Endodermal cell (in vitro differentiated cells): ENCODE data around the gene PARVA. TPM values are rescaled to one million over a fixed set of nuclear protein-coding genes. Genes with fewer than 3 reads are reported as not detected.
A peak's percentile ranks its signal among the peaks of the same experiment; 100 is the strongest.

ENCODE experiments used
- DNase-seq: peaks from one replicate; pipeline ENCODE4 v3.0.0-alpha.2; 2017
- H3K27ac ChIP-seq: 2 replicates; pipeline ENCODE4 v1.5.1; 2013; ENCODE audit warnings: mild to moderate bottlenecking, low read depth, low read length, moderate library complexity
- H3K27me3 ChIP-seq: 2 replicates; pipeline ENCODE4 v1.6.1; 2013; ENCODE audit warnings: mild to moderate bottlenecking, low read length, moderate library complexity; ENCODE audit not compliant: insufficient read depth, control insufficient read depth, poor library complexity, severe bottlenecking
- H3K36me3 ChIP-seq: 2 replicates; pipeline ENCODE4 v1.7.0; 2013; ENCODE audit warnings: mild to moderate bottlenecking, low read length, moderate library complexity; ENCODE audit not compliant: control insufficient read depth, insufficient read depth
- H3K4me1 ChIP-seq: one replicate; pipeline ENCODE4 v1.7.0; 2013; ENCODE audit warnings: low read length; ENCODE audit not compliant: control insufficient read depth, insufficient read depth
- H3K4me3 ChIP-seq: 2 replicates; pipeline ENCODE4 v1.5.1; 2013; ENCODE audit warnings: mild to moderate bottlenecking, low read length, moderate library complexity
- H3K9ac ChIP-seq: 2 replicates; pipeline ENCODE4 v1.6.1; 2013; ENCODE audit warnings: mild to moderate bottlenecking, low read length, moderate library complexity; ENCODE audit not compliant: poor library complexity, severe bottlenecking; ENCODE audit errors: extremely low read depth
- H3K9me3 ChIP-seq: 2 replicates; pipeline ENCODE4 v1.6.1; 2013; ENCODE audit warnings: mild to moderate bottlenecking, low read length, moderate library complexity; ENCODE audit not compliant: control insufficient read depth
- H3K27ac Mint-ChIP-seq: 2 replicates; pipeline ENCODE4 v1.8.0; 2020; ENCODE audit warnings: mixed read lengths
- H3K27me3 Mint-ChIP-seq: 2 replicates; pipeline ENCODE4 v1.8.0; 2021; ENCODE audit warnings: mild to moderate bottlenecking, mixed read lengths; ENCODE audit not compliant: insufficient read depth
- H3K36me3 Mint-ChIP-seq: 2 replicates; pipeline ENCODE4 v1.8.0; 2020; ENCODE audit warnings: low read depth, mixed read lengths
- H3K4me1 Mint-ChIP-seq: 2 replicates; pipeline ENCODE4 v1.8.0; 2020; ENCODE audit warnings: mixed read lengths
- H3K4me3 Mint-ChIP-seq: 2 replicates; pipeline ENCODE4 v1.8.0; 2020; ENCODE audit warnings: mild to moderate bottlenecking, moderate library complexity, mixed read lengths
- H3K9me3 Mint-ChIP-seq: 2 replicates; pipeline ENCODE4 v1.8.0; 2020; ENCODE audit warnings: mild to moderate bottlenecking, mixed read lengths
- CTCF ChIP-seq: fragments of 200-600 bp; sonication (generic); conservative IDR thresholded peaks from 2 replicates; pipeline ENCODE4 v1.5.0; 2021; ENCODE audit warnings: antibody characterized with exemption, mild to moderate bottlenecking
- WGBS, 2 experiments: methylation state at CpG; one replicate each; pipeline versions ENCODE4 v1.1.5 to v1.1.7; 2013; ENCODE audit warnings: missing lambda C conversion rate in 2 of 2, mixed read lengths in 1 of 2; ENCODE audit not compliant: insufficient coverage in 1 of 2, insufficient read length in 1 of 2; 5-methylcytosine and 5-hydroxymethylcytosine counted together
- total RNA-seq, 2 donors: library from RNA; stranded (reverse); fragmentation: NEBNext Ultra II Directional in 1 of 2; extraction: Animal tissue kit (Norgen Biotek cat#: 25700) in 1 of 2; gene quantifications; 2 replicates in 1 of 2; 3 replicates in 1 of 2; pipeline ENCODE4 v1.2.1, GENCODE V29; 2021

Gene PARVA
- total RNA-seq, 2 donors from 2014 or later: 27.3 to 37.3 TPM

- Mint-ChIP-seq H3K27me3 (no peaks in the 10 kb centered on the region), H3K4me1 (peaks cover 10% of the 10 kb centered on the region), H3K36me3 (peaks cover 13% of the 10 kb centered on the region), H3K9me3 (peaks cover 16% of the 10 kb centered on the region), H3K27ac (no peak overlapping the region), H3K4me3 (no peak overlapping the region)
- no peak overlapping the region for H3K9ac ChIP-seq
- H3K4me3 ChIP-seq: no peak overlapping the region
- H3K27me3 ChIP-seq: no peaks in the 10 kb centered on the region
- 90 to 92% methylated on average over 2 to 3 of the region's 3 CpGs for WGBS, 2 experiments
- peaks cover 6% of the 10 kb centered on the region for H3K4me1 ChIP-seq
- H3K27ac ChIP-seq: no peak overlapping the region
- peak; percentile 24 for DNase-seq
- H3K36me3 ChIP-seq: no peaks in the 10 kb centered on the region
- TF ChIP-seq CTCF: no peak
- peaks cover 12% of the 10 kb centered on the region for H3K9me3 ChIP-seq
Measured at GRCh38 chr11:12459865-12460444, 82.6 kb downstream of the PARVA start.

GRCh38 chr11:12460466-12460865 is 83.1 kb downstream of the PARVA start:
- Histone ChIP-seq H3K27ac (no peak overlapping the region), H3K4me3 (no peak overlapping the region), H3K9me3 (peaks cover 13% of the 10 kb centered on the region), H3K36me3 (no peaks in the 10 kb centered on the region), H3K27me3 (no peaks in the 10 kb centered on the region), H3K9ac (no peak overlapping the region), H3K4me1 (peaks cover 6% of the 10 kb centered on the region)
- Mint-ChIP-seq H3K4me1 (peaks cover 10% of the 10 kb centered on the region), H3K27ac (no peak overlapping the region), H3K36me3 (peaks cover 13% of the 10 kb centered on the region), H3K27me3 (no peaks in the 10 kb centered on the region), H3K9me3 (peaks cover 18% of the 10 kb centered on the region), H3K4me3 (no peak overlapping the region)
- 84 to 86% methylated on average over 1 to 4 of the region's 4 CpGs for WGBS, 2 experiments
- TF ChIP-seq CTCF: no peak
- peak; percentile 28 for DNase-seq

- Histone ChIP-seq H3K4me1 (peaks cover 6% of the 10 kb centered on the region), H3K27me3 (no peaks in the 10 kb centered on the region), H3K27ac (no peak overlapping the region), H3K9ac (no peak overlapping the region), H3K36me3 (no peaks in the 10 kb centered on the region), H3K4me3 (no peak overlapping the region), H3K9me3 (peaks cover 13% of the 10 kb centered on the region)
- peak; percentile 22 for DNase-seq
- H3K36me3 Mint-ChIP-seq: peaks cover 13% of the 10 kb centered on the region
- no peaks in the 10 kb centered on the region for H3K27me3 Mint-ChIP-seq
- 93 to 99% methylated on average over 3 to 5 of the region's 5 CpGs for WGBS, 2 experiments
- peaks cover 18% of the 10 kb centered on the region for H3K9me3 Mint-ChIP-seq
- peaks cover 10% of the 10 kb centered on the region for H3K4me1 Mint-ChIP-seq
- no peak overlapping the region for H3K4me3 Mint-ChIP-seq
- no peak overlapping the region for H3K27ac Mint-ChIP-seq
- TF ChIP-seq CTCF: no peak
Measured at GRCh38 chr11:12461516-12461915, 84.1 kb downstream of the PARVA start.
